Astrocyte of the spinal cord (primary cell): ENCODE measurements around the gene TEX44.

Experiments
- DNase-seq: peaks from one replicate; pipeline ENCODE4 v3.0.0; 2011; ENCODE audit warnings: low read depth, low spot score
- H3K4me3 ChIP-seq: 2 replicates; pipeline ENCODE4 v1.5.1; 2011; ENCODE audit warnings: low read depth, mild to moderate bottlenecking, low read length, moderate library complexity
- CTCF ChIP-seq: IDR thresholded peaks from 2 replicates; pipeline ENCODE4 v1.5.1; 2012; ENCODE audit warnings: low read depth, mild to moderate bottlenecking, low read length, inconsistent platforms
- in situ Hi-C: cut with HindIII; loops from 2 replicates; pipeline ENCODE4 v1.10.0; 2017; ENCODE audit warnings: low sequenced_read_pairs

Gene TEX44

GRCh38 chr2:231604685-231605606, 12.3 kb downstream of the TEX44 start:
- in situ Hi-C loops, result no loop called here
- TF ChIP-seq CTCF, result peak; percentile 8
- peak overlapping the region; percentile 26 for H3K4me3 ChIP-seq
- peak; percentile 99 for DNase-seq

- no peak overlapping the region for H3K4me3 ChIP-seq
- TF ChIP-seq CTCF, result no peak
- DNase-seq, result no peak
- in situ Hi-C loops, result no loop called here
These were observed 13.0 kb downstream of the TEX44 start for GRCh38 chr2:231605607-231606091.

- in situ Hi-C loops, result no loop called here
- DNase-seq, result no peak
- H3K4me3 ChIP-seq, result no peak overlapping the region
- no peak for TF ChIP-seq CTCF
These were observed 14.3 kb downstream of the TEX44 start for GRCh38 chr2:231606941-231607340.

GRCh38 chr2:231611273-231612108, 18.8 kb downstream of the TEX44 start:
- DNase-seq, result no peak
- in situ Hi-C loops, result no loop called here

GRCh38 chr2:231612109-231612455, 19.4 kb downstream of the TEX44 start:
- DNase-seq, result peak; percentile 93
- no peak overlapping the region for H3K4me3 ChIP-seq
- TF ChIP-seq CTCF, result no peak
- in situ Hi-C loops, result no loop called here

More at GRCh38 chr2:231611273-231612108, 18.8 kb downstream of the TEX44 start:
- TF ChIP-seq CTCF, result peak; percentile 39
- H3K4me3 ChIP-seq, result no peak overlapping the region

- H3K4me3 ChIP-seq, result no peak overlapping the region
- in situ Hi-C loops, result no loop called here
- peak; percentile 97 for DNase-seq
- TF ChIP-seq CTCF, result peak; percentile 92
These were observed 20.0 kb downstream of the TEX44 start for GRCh38 chr2:231612456-231613330.
